ENCODE data around the gene DAPK1. TPM values are rescaled to one million over a fixed set of nuclear protein-coding genes. Genes with fewer than 3 reads are reported as not detected.

Gene DAPK1
- total and polyA plus RNA-seq, 2 experiments from 2014 or later, result 44.4 to 62.3 TPM

DNA sequence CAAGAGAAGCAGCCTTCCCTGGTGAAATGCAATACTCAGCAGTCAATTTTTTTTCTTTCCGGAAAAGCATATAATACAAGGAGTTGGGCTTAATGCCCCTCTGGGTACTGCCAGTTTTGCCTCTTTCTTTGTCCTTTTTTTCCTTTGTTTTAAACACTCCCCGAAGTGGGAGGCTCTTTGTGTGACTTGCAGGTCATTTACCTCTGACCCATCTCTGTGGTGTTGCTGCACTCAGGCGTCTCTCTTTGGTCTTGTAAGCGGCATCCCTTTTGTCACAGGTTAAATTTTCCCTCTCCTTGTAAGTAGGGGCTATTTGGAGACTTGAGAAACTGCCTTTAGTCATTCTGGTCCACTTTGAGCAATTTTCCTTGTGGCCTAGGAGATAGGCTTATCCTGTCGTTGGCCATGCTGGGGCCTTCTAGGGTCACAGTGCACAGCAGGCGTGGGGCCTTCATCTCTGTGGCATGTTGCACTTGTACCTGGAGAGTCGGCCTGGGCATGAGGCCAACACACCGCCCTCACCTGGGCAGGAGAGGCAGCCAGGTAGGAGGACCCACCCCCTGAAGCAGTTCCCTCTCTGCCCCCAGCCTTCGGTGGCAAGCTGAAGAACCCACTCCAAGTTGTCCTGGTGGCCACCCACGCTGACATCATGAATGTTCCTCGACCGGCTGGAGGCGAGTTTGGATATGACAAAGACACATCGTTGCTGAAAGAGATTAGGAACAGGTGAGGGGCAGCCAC, 200.6 kb downstream of the DAPK1 start:
- no peak for DNase-seq (ENCODE audit: low spot score)
- Histone ChIP-seq H4K20me1 (ENCODE audit: insufficient read depth, poor library complexity, severe bottlenecking) (no peaks in the 10 kb centered on the region), H3K36me3 (replicated peaks; ENCODE audit: insufficient read depth, low read depth) (peaks cover 3% of the 10 kb centered on the region), H3K79me2 (peaks cover 5% of the 10 kb centered on the region), H3K9me2 (replicated peaks; ENCODE audit: insufficient read depth) (no peaks in the 10 kb centered on the region), H3K4me3 (no peak overlapping the region), H2AFZ (no peak overlapping the region), H3K4me1 (ENCODE audit: insufficient read depth) (no peaks in the 10 kb centered on the region), H3K4me2 (no peak overlapping the region), H3K27ac (no peak overlapping the region), H3K27me3 (no peaks in the 10 kb centered on the region), H3K9me3 (ENCODE audit: low read depth) (no peaks in the 10 kb centered on the region)
- no peak for TF ChIP-seq EZH2phosphoT487 (IDR thresholded peaks at IDR 0.05; ENCODE audit: low read depth, severe bottlenecking, unreplicated experiment)
- no peak for TF ChIP-seq EZH2 (IDR thresholded peaks at IDR 0.05; ENCODE audit: borderline replicate concordance)
- TF ChIP-seq, protein P1, sequence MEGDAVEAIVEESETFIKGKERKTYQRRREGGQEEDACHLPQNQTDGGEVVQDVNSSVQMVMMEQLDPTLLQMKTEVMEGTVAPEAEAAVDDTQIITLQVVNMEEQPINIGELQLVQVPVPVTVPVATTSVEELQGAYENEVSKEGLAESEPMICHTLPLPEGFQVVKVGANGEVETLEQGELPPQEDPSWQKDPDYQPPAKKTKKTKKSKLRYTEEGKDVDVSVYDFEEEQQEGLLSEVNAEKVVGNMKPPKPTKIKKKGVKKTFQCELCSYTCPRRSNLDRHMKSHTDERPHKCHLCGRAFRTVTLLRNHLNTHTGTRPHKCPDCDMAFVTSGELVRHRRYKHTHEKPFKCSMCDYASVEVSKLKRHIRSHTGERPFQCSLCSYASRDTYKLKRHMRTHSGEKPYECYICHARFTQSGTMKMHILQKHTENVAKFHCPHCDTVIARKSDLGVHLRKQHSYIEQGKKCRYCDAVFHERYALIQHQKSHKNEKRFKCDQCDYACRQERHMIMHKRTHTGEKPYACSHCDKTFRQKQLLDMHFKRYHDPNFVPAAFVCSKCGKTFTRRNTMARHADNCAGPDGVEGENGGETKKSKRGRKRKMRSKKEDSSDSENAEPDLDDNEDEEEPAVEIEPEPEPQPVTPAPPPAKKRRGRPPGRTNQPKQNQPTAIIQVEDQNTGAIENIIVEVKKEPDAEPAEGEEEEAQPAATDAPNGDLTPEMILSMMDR (IDR thresholded peaks at IDR 0.05; ENCODE audit: poor library complexity), result no peak
- 96% methylated on average over 14 of the region's 14 CpGs for WGBS (ENCODE audit: low lambda C conversion rate, missing lambda C conversion rate)

DNA sequence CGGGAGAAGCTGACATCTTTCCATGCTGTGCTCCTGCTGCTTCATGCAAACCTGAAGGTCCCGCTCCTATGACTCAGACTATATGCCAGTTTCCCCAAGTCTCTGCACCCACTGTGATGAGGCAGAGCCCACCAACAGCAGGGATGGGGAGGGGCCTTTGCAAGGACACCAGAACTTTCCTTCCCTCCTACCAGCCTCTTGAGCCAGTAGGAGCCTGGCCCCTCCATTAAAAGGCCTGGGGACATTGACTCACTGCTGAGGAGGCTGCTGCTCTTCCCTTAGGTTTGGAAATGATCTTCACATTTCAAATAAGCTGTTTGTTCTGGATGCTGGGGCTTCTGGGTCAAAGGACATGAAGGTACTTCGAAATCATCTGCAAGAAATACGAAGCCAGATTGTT, 202.2 kb downstream of the DAPK1 start:
- H3K4me1 ChIP-seq (ENCODE audit: insufficient read depth), result peaks cover 3% of the 10 kb centered on the region
- no peaks in the 10 kb centered on the region for H3K9me3 ChIP-seq (ENCODE audit: low read depth)
- H3K4me2 ChIP-seq, result no peak overlapping the region
- H3K79me2 ChIP-seq, result no peaks in the 10 kb centered on the region
- H3K9me2 ChIP-seq (replicated peaks; ENCODE audit: insufficient read depth), result no peaks in the 10 kb centered on the region
- H3K27me3 ChIP-seq, result no peaks in the 10 kb centered on the region
- no peak overlapping the region for H3K4me3 ChIP-seq
- peaks cover 3% of the 10 kb centered on the region for H3K36me3 ChIP-seq (replicated peaks; ENCODE audit: insufficient read depth, low read depth)
- WGBS (ENCODE audit: low lambda C conversion rate, missing lambda C conversion rate), result 93% methylated on average over 4 of the region's 4 CpGs
- H2AFZ ChIP-seq, result no peak overlapping the region
- no peak for DNase-seq (ENCODE audit: low spot score)
- TF ChIP-seq EZH2 (IDR thresholded peaks at IDR 0.05; ENCODE audit: borderline replicate concordance) (no peak), EZH2phosphoT487 (IDR thresholded peaks at IDR 0.05; ENCODE audit: low read depth, severe bottlenecking, unreplicated experiment) (no peak)
- TF ChIP-seq, protein P1 (IDR thresholded peaks at IDR 0.05; ENCODE audit: poor library complexity), result no peak
- no peaks in the 10 kb centered on the region for H4K20me1 ChIP-seq (ENCODE audit: insufficient read depth, poor library complexity, severe bottlenecking)
- no peak overlapping the region for H3K27ac ChIP-seq

DNA sequence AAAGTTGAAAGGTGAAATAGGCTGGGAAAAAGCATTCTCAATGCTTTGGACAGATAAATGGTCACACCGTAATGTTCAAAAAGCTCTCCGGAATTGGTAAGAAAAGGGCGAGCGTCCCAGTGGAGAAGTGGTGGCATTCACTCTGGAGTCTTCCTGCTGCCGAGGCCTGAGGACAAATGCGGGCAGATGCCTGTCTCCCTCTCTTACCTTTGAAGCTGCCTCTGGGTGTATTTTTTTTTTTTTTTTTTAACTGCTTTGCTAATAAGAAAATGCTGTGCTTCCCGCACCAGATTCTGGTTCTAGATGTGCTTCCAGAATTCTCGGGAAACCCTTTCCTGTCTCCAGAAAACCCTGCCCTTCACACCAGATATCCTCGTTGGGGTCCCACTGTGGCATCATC, 203.8 kb downstream of the DAPK1 start:
- Histone ChIP-seq H3K9me2 (replicated peaks; ENCODE audit: insufficient read depth) (no peaks in the 10 kb centered on the region), H3K4me2 (no peak overlapping the region), H3K4me3 (no peak overlapping the region), H3K79me2 (no peaks in the 10 kb centered on the region), H4K20me1 (ENCODE audit: insufficient read depth, poor library complexity, severe bottlenecking) (no peaks in the 10 kb centered on the region), H3K9me3 (ENCODE audit: low read depth) (no peaks in the 10 kb centered on the region), H2AFZ (no peak overlapping the region), H3K27me3 (no peaks in the 10 kb centered on the region), H3K36me3 (replicated peaks; ENCODE audit: insufficient read depth, low read depth) (peaks cover 3% of the 10 kb centered on the region), H3K4me1 (ENCODE audit: insufficient read depth) (peaks cover 3% of the 10 kb centered on the region), H3K27ac (peak overlapping the region; percentile 27)
- DNase-seq (ENCODE audit: low spot score), result no peak
- 71% methylated on average over 9 of the region's 9 CpGs for WGBS (ENCODE audit: low lambda C conversion rate, missing lambda C conversion rate)
- no peak for TF ChIP-seq EZH2phosphoT487 (IDR thresholded peaks at IDR 0.05; ENCODE audit: low read depth, severe bottlenecking, unreplicated experiment)
- TF ChIP-seq, protein P1 (IDR thresholded peaks at IDR 0.05; ENCODE audit: poor library complexity), result no peak
- TF ChIP-seq EZH2 (IDR thresholded peaks at IDR 0.05; ENCODE audit: borderline replicate concordance), result no peak
